H1 (cell line): ENCODE results near the gene HMOX2. TPM values are rescaled to one million over a fixed set of nuclear protein-coding genes. Genes with fewer than 3 reads are reported as not detected.

Experiments used
- BRCA1 ChIP-seq: IDR thresholded peaks from 2 replicates; pipeline ENCODE4 v1.6.1; 2012; ENCODE audit warnings: low read depth, low read length, improper control_type of control experiment
- CHD1 ChIP-seq: IDR thresholded peaks from 2 replicates; pipeline ENCODE4 v1.6.1; 2012; ENCODE audit warnings: low read depth, low read length, improper control_type of control experiment
- KDM4A ChIP-seq: IDR thresholded peaks from one replicate; pipeline ENCODE4 v1.7.1; 2012; ENCODE audit warnings: low read depth, mild to moderate bottlenecking, moderate library complexity, low read length, inconsistent platforms; ENCODE audit not compliant: severe bottlenecking
- PHF8 ChIP-seq: fragments of 200-600 bp; sonication (generic); conservative IDR thresholded peaks from 2 replicates; pipeline ENCODE4 v1.7.1; 2012; ENCODE audit warnings: low read depth, mild to moderate bottlenecking, inconsistent platforms, low read length, moderate library complexity
- SRF ChIP-seq: IDR thresholded peaks from 2 replicates; pipeline ENCODE4 v1.6.1; 2011; ENCODE audit warnings: mild to moderate bottlenecking, low read depth, low read length, moderate library complexity
- TCF12 ChIP-seq: IDR thresholded peaks from 2 replicates; pipeline ENCODE4 v1.6.1; 2011; ENCODE audit warnings: low read depth, mild to moderate bottlenecking, low read length
- polyA plus RNA-seq, 7 experiments: library from polyadenylated mRNA; depleted of rRNA in 3 of 7; stranded (reverse) in 5 of 7; unstranded in 2 of 7; fragments of >200 nt in 5 of 7; fragments of 200-250 nt in 2 of 7; gene quantifications; 1 replicate in 5 of 7; 2 replicates in 1 of 7; 4 replicates in 1 of 7; pipeline versions ENCODE4 v1.2.1 to v1.2.3, GENCODE V29; 2011 to 2013; ENCODE audit warnings: missing spikeins in 2 of 7, mixed read lengths in 2 of 7
- total RNA-seq: library from RNA; stranded (reverse); fragmentation: NEBNext Ultra II Directional; extraction: Animal tissue kit (Norgen Biotek cat#: 25700); gene quantifications from 2 replicates; pipeline ENCODE4 v1.2.1, GENCODE V29; 2021
- TF ChIP-seq, protein P1 (sequence below): fragments of 300-600 bp; sonication (generic); IDR thresholded peaks from 2 replicates; pipeline ENCODE4 v1.7.1; 2012; ENCODE audit warnings: low read length, moderate library complexity, mild to moderate bottlenecking, inconsistent platforms; ENCODE audit not compliant: insufficient replicate concordance
- TF ChIP-seq, protein P2 (sequence below): IDR thresholded peaks from 2 replicates; pipeline ENCODE4 v1.6.1; 2011; ENCODE audit warnings: low read depth, mild to moderate bottlenecking, low read length; ENCODE audit not compliant: insufficient read depth

The HMOX2 gene
- total and polyA plus RNA-seq, 2 of the 8 experiments (the other 6 are each of a cell fraction or from before 2014, with no cell fraction given), result 36.5 to 48.4 TPM

DNA sequence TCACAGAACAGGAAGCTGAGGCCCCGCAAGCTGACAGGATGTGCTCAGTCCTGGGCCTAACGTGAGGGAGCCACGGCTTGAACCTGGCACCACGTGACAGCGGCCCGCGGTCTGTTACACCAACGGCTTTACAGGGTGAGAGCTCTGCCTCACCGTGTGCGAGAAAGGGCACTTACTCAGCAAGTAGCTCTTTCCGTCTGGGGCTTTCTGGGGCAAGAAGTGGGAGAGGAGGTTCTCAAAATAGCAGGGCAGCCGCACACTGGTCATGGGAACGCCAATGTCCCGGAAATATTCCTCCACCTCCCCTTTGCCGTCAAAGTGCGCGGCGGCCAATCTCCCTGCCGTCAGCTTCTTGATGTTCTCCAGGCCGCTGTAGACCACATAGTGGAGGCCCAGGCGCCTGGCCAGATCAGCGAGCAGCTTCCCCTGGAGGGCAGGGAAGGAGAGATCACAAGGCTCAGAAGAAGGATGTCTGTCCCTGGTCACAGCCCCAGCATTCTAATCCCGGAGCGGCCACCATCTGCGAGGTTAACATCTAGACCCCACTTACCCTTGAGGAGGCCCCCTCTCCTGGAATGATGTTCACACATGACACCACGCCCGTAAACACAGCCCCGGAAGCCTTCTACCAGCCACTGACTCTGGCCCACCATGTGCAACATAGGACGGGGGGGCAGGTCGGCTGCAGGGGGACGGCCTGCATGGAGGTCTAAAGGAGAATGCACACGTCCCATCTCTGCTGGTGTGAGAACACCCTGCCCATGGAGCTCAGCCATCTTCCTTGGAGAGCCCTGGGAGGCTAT is 10.0 kb upstream of the HMOX2 start (continued):
- TF ChIP-seq, protein P1, sequence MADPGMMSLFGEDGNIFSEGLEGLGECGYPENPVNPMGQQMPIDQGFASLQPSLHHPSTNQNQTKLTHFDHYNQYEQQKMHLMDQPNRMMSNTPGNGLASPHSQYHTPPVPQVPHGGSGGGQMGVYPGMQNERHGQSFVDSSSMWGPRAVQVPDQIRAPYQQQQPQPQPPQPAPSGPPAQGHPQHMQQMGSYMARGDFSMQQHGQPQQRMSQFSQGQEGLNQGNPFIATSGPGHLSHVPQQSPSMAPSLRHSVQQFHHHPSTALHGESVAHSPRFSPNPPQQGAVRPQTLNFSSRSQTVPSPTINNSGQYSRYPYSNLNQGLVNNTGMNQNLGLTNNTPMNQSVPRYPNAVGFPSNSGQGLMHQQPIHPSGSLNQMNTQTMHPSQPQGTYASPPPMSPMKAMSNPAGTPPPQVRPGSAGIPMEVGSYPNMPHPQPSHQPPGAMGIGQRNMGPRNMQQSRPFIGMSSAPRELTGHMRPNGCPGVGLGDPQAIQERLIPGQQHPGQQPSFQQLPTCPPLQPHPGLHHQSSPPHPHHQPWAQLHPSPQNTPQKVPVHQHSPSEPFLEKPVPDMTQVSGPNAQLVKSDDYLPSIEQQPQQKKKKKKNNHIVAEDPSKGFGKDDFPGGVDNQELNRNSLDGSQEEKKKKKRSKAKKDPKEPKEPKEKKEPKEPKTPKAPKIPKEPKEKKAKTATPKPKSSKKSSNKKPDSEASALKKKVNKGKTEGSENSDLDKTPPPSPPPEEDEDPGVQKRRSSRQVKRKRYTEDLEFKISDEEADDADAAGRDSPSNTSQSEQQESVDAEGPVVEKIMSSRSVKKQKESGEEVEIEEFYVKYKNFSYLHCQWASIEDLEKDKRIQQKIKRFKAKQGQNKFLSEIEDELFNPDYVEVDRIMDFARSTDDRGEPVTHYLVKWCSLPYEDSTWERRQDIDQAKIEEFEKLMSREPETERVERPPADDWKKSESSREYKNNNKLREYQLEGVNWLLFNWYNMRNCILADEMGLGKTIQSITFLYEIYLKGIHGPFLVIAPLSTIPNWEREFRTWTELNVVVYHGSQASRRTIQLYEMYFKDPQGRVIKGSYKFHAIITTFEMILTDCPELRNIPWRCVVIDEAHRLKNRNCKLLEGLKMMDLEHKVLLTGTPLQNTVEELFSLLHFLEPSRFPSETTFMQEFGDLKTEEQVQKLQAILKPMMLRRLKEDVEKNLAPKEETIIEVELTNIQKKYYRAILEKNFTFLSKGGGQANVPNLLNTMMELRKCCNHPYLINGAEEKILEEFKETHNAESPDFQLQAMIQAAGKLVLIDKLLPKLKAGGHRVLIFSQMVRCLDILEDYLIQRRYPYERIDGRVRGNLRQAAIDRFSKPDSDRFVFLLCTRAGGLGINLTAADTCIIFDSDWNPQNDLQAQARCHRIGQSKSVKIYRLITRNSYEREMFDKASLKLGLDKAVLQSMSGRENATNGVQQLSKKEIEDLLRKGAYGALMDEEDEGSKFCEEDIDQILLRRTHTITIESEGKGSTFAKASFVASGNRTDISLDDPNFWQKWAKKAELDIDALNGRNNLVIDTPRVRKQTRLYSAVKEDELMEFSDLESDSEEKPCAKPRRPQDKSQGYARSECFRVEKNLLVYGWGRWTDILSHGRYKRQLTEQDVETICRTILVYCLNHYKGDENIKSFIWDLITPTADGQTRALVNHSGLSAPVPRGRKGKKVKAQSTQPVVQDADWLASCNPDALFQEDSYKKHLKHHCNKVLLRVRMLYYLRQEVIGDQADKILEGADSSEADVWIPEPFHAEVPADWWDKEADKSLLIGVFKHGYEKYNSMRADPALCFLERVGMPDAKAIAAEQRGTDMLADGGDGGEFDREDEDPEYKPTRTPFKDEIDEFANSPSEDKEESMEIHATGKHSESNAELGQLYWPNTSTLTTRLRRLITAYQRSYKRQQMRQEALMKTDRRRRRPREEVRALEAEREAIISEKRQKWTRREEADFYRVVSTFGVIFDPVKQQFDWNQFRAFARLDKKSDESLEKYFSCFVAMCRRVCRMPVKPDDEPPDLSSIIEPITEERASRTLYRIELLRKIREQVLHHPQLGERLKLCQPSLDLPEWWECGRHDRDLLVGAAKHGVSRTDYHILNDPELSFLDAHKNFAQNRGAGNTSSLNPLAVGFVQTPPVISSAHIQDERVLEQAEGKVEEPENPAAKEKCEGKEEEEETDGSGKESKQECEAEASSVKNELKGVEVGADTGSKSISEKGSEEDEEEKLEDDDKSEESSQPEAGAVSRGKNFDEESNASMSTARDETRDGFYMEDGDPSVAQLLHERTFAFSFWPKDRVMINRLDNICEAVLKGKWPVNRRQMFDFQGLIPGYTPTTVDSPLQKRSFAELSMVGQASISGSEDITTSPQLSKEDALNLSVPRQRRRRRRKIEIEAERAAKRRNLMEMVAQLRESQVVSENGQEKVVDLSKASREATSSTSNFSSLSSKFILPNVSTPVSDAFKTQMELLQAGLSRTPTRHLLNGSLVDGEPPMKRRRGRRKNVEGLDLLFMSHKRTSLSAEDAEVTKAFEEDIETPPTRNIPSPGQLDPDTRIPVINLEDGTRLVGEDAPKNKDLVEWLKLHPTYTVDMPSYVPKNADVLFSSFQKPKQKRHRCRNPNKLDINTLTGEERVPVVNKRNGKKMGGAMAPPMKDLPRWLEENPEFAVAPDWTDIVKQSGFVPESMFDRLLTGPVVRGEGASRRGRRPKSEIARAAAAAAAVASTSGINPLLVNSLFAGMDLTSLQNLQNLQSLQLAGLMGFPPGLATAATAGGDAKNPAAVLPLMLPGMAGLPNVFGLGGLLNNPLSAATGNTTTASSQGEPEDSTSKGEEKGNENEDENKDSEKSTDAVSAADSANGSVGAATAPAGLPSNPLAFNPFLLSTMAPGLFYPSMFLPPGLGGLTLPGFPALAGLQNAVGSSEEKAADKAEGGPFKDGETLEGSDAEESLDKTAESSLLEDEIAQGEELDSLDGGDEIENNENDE, result no peak
- TF ChIP-seq TCF12 (no peak), SRF (no peak), KDM4A (no peak), BRCA1 (no peak), CHD1 (no peak), PHF8 (no peak)
- TF ChIP-seq, protein P2, sequence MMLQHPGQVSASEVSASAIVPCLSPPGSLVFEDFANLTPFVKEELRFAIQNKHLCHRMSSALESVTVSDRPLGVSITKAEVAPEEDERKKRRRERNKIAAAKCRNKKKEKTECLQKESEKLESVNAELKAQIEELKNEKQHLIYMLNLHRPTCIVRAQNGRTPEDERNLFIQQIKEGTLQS, result no peak
